Stimulated activated naive CD8-positive, alpha-beta T cell treated with anti-CD3 and anti-CD28 coated beads, Interleukin-15, Interleukin-2, amounts not matched to agents 100 U/mL and 50 U/mL, for 24 hours (primary cell): ENCODE data around the gene LRRC73.
"Not testable (repeated sequence)": the region's sequence is repeated elsewhere in the genome, so short reads cannot be mapped to it uniquely, and the experiment has no call there.

Experiments used
- ATAC-seq: fragments of 150-1000 bp; cut with Tn5 transposase; one replicate; pipeline ENCODE4 v1.10.0; 2021
- DNase-seq: peaks from one replicate; pipeline ENCODE4 v3.0.0; 2021

LRRC73 gene

GRCh38 chr6:43510827-43511163 is 649 bp upstream of the LRRC73 start:
- no peak for ATAC-seq
- DNase-seq, result no peak

GRCh38 chr6:43509142-43509983 is 783 bp downstream of the LRRC73 start:
- no peak for DNase-seq
- ATAC-seq, result no peak

GRCh38 chr6:43508481-43509141 is 1.5 kb downstream of the LRRC73 start:
- no peak for ATAC-seq
- DNase-seq, result no peak

- ATAC-seq, result peak; percentile 68
- peak; percentile 83 for DNase-seq
Observed at GRCh38 chr6:43506667-43507471, 3.3 kb downstream of the LRRC73 start.

GRCh38 chr6:43506171-43506570 is 4.0 kb downstream of the LRRC73 start:
- ATAC-seq (no peak), DNase-seq (no peak)

GRCh38 chr6:43505718-43506117 is 4.4 kb downstream of the LRRC73 start:
- no peak for ATAC-seq
- DNase-seq, result no peak

GRCh38 chr6:43504756-43505593 is 5.2 kb downstream of the LRRC73 start:
- ATAC-seq (no peak), DNase-seq (no peak)

- ATAC-seq (no peak), DNase-seq (no peak)
Observed at GRCh38 chr6:43503443-43503842, 6.7 kb downstream of the LRRC73 start.

- ATAC-seq, result no peak
- DNase-seq, result no peak
Observed at GRCh38 chr6:43502666-43503065, 7.5 kb downstream of the LRRC73 start.

- no peak for DNase-seq
- no peak for ATAC-seq
Observed at GRCh38 chr6:43500921-43501320, 9.2 kb downstream of the LRRC73 start.

GRCh38 chr6:43499028-43499815 is 10.9 kb downstream of the LRRC73 start:
- DNase-seq, result no peak
- ATAC-seq, result no peak

- not testable (repeated sequence) for ATAC-seq, DNase-seq
Observed at GRCh38 chr6:43498291-43498690, 11.9 kb downstream of the LRRC73 start.

- ATAC-seq (no peak), DNase-seq (no peak)
Observed at GRCh38 chr6:43497689-43498088, 12.5 kb downstream of the LRRC73 start.

GRCh38 chr6:43497129-43497396 is 13.1 kb downstream of the LRRC73 start:
- ATAC-seq (no peak), DNase-seq (no peak)

- ATAC-seq (no peak), DNase-seq (no peak)
Observed at GRCh38 chr6:43496370-43497128, 13.6 kb downstream of the LRRC73 start.

- DNase-seq (no peak), ATAC-seq (no peak)
Observed at GRCh38 chr6:43495409-43495941, 14.7 kb downstream of the LRRC73 start.

GRCh38 chr6:43494766-43495165 is 15.4 kb downstream of the LRRC73 start:
- ATAC-seq (no peak), DNase-seq (no peak)

GRCh38 chr6:43494321-43494720 is 15.8 kb downstream of the LRRC73 start:
- DNase-seq (no peak), ATAC-seq (no peak)

- DNase-seq, result no peak
Observed at GRCh38 chr6:43493833-43494232, 16.3 kb downstream of the LRRC73 start.

GRCh38 chr6:43493230-43493629 is 16.9 kb downstream of the LRRC73 start:
- ATAC-seq (no peak), DNase-seq (no peak)

More at GRCh38 chr6:43493833-43494232, 16.3 kb downstream of the LRRC73 start:
- ATAC-seq, result no peak
